GM12865 (cell line): Measurements from ENCODE around the gene C5AR2.
"Not testable (repeated sequence)": the region's sequence is repeated elsewhere in the genome, so short reads cannot be mapped to it uniquely, and the experiment has no call there.

Experiments
- DNase-seq: peaks from one replicate; pipeline ENCODE4 v3.0.0; 2010; ENCODE audit warnings: low read depth
- H3K4me3 ChIP-seq: 2 replicates; pipeline ENCODE4 v1.5.1; 2011; ENCODE audit warnings: mild to moderate bottlenecking, low read depth, low read length, control low read depth
- CTCF ChIP-seq: IDR thresholded peaks from 2 replicates; pipeline ENCODE4 v1.5.1; 2011; ENCODE audit warnings: low read length, control low read depth, low read depth, inconsistent platforms; ENCODE audit not compliant: insufficient read depth; ENCODE audit errors: missing control alignments

C5AR2 gene

GRCh38 chr19:47340477-47341208 lies 8.7 kb downstream of the C5AR2 start:
- no peak for TF ChIP-seq CTCF
- no peak for DNase-seq
- no peak overlapping the region for H3K4me3 ChIP-seq

GRCh38 chr19:47341734-47342133 lies 9.8 kb downstream of the C5AR2 start:
- TF ChIP-seq CTCF, result no peak
- DNase-seq, result no peak
- H3K4me3 ChIP-seq, result no peak overlapping the region

- no peak overlapping the region for H3K4me3 ChIP-seq
- no peak for DNase-seq
- no peak for TF ChIP-seq CTCF
Observed at GRCh38 chr19:47343194-47343802, 11.3 kb downstream of the C5AR2 start.

- H3K4me3 ChIP-seq, result no peak overlapping the region
- no peak for DNase-seq
- TF ChIP-seq CTCF, result no peak
Observed at GRCh38 chr19:47344425-47344824, 12.4 kb downstream of the C5AR2 start.

GRCh38 chr19:47346024-47346423 lies 14.0 kb downstream of the C5AR2 start:
- H3K4me3 ChIP-seq, DNase-seq: not testable (repeated sequence)

GRCh38 chr19:47348819-47349795 lies 17.1 kb downstream of the C5AR2 start, which contains the start of gene DHX34:
Gene DHX34, plus strand, starts transcription at chr19:47349315. Its CDS starts 3,716 bp downstream, at chr19:47353031.
- H3K4me3 ChIP-seq, result peak within 1 kb of the TSS; percentile 70
- peak; percentile 98 for TF ChIP-seq CTCF
- peak; percentile 100 for DNase-seq

GRCh38 chr19:47350630-47351029 lies 18.7 kb downstream of the C5AR2 start:
- no peak overlapping the region for H3K4me3 ChIP-seq
- TF ChIP-seq CTCF, result no peak
- no peak for DNase-seq
